HG02852 (cell line): ENCODE results near the gene SPATS1.

Experiments
- ATAC-seq: cut with Tn5 transposase; IDR thresholded peaks from one replicate; pipeline ENCODE4 v1.9.1; 2021; ENCODE audit warnings: mild to moderate bottlenecking, moderate library complexity; ENCODE audit not compliant: unreplicated experiment

Gene SPATS1

GRCh38 chr6:44386364-44386928 is 44.0 kb downstream of the SPATS1 start:
- ATAC-seq = no peak

- peak; percentile 11 for ATAC-seq
These were observed 44.5 kb downstream of the SPATS1 start for GRCh38 chr6:44386929-44387345.

- peak; percentile 92 for ATAC-seq
These were observed 45.1 kb downstream of the SPATS1 start, which contains the start of gene CDC5L for GRCh38 chr6:44387346-44388134. TSS of gene CDC5L (plus strand) at chr6:44387706. CDS start at chr6:44387824, 118 bp downstream.

- no peak for ATAC-seq
These were observed 45.7 kb downstream of the SPATS1 start for GRCh38 chr6:44388135-44388487.

GRCh38 chr6:44388887-44389286 is 46.4 kb downstream of the SPATS1 start:
- ATAC-seq = no peak

- ATAC-seq = no peak
These were observed 47.8 kb downstream of the SPATS1 start for GRCh38 chr6:44390158-44390683.
